ENCODE data around the gene TYMP.

The TYMP gene

GRCh38 chr22:50540381-50540780 lies 10.6 kb upstream of the TYMP start:
- TF ChIP-seq CTCF (IDR thresholded peaks at IDR 0.05): no peak

- TF ChIP-seq CTCF (IDR thresholded peaks at IDR 0.05): no peak
Measured at GRCh38 chr22:50537765-50538164, 8.0 kb upstream of the TYMP start.

- TF ChIP-seq CTCF (IDR thresholded peaks at IDR 0.05): no peak
Measured at GRCh38 chr22:50536226-50536625, 6.4 kb upstream of the TYMP start.

- TF ChIP-seq CTCF (IDR thresholded peaks at IDR 0.05): no peak
Measured at GRCh38 chr22:50535113-50535512, 5.3 kb upstream of the TYMP start.

GRCh38 chr22:50532824-50533796 lies 3.3 kb upstream of the TYMP start:
- no peak for TF ChIP-seq CTCF (IDR thresholded peaks at IDR 0.05)

GRCh38 chr22:50531962-50532674 lies 2.3 kb upstream of the TYMP start:
- TF ChIP-seq CTCF (IDR thresholded peaks at IDR 0.05): no peak

- no peak for TF ChIP-seq CTCF (IDR thresholded peaks at IDR 0.05)
Measured at GRCh38 chr22:50531546-50531961, 1.7 kb upstream of the TYMP start.

Data from LNCAP (cell line).